HG03066 (cell line): ENCODE measurements around the gene SCN4A.
"Not testable (repeated sequence)": the region's sequence is repeated elsewhere in the genome, so short reads cannot be mapped to it uniquely, and the experiment has no call there.

Experiments
- ATAC-seq: cut with Tn5 transposase; IDR thresholded peaks from one replicate; pipeline ENCODE4 v1.9.1; 2021; ENCODE audit warnings: low read depth; ENCODE audit not compliant: unreplicated experiment

The SCN4A gene

DNA sequence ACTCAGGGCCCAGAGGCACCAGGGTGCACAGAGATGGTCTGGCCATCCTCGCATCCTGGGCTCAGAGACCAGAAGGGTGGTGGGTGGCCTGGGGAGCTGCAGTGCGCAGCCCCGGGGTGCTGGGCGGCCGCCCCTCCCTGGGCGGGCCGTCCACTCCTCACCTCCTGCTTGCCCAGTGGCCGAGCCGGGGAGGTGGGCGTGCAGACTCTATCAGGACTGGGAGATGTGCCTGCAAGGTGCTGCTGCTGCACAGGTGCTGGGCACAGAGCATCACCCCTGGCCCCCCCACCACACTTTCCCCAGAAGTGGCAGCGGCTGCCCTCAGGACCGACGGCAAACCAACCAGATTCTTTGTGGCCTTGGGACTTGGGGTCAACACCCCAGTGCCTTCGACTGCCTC, at the start of gene SCN4A:
Gene SCN4A (minus strand): TSS at position 123 of the 400 bp plus-strand sequence. CDS start 77 bp downstream, at position 46.
- no peak for ATAC-seq

GRCh38 chr17:64020056-64020766, 47.5 kb upstream of the SCN4A start, which contains the start of gene ICAM2:
TSS of gene ICAM2 (minus strand) at chr17:64020633. CDS start at chr17:64006691, 13,942 bp downstream.
- peak; percentile 57 for ATAC-seq

DNA sequence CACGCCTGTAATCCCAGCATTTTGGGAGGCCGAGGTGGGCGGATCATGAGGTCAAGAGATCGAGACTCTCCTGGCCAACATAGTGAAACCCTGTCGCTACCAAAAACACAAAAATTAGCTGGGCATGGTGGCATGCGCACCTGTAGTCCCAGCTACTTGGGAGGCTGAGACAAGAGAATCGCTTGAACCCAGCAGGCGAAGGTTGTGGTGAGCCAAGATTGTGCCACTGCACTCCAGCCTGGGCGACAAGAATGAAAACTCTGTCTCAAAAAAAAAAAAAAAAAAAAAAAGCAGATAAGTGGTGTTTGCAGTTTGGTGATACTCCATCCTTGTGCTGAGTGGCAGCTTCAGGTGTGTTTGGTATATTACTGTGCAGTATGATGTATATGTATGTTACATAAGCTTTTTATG, 46.8 kb upstream of the SCN4A start:
- not testable (repeated sequence) for ATAC-seq

DNA sequence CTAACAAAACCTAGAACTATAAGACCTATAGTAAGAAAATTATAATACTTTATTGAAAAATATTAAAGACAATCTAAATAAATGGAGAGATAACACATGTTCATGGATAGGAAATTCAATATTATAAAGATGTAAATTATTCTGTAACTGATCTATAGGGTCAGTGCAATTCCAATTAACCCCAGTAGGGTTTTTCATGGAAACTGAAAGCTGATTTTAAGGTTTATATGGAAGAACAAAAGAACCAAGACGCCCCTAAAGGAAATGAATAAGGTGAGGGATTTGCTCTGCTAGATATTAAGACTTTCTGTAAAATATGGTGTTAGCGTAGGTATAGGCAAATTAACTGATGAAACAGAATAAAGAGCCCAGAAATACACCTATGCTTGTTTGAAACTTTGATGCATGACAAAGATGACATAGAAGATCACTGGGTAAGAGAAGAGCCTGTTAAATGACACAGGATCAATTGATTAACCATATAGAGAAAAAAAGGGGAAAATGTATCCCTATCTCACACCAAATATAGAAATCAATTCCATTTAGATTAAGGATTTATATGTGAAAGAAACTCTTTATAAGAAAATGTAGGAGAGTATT, 44.8 kb upstream of the SCN4A start:
- no peak for ATAC-seq

DNA sequence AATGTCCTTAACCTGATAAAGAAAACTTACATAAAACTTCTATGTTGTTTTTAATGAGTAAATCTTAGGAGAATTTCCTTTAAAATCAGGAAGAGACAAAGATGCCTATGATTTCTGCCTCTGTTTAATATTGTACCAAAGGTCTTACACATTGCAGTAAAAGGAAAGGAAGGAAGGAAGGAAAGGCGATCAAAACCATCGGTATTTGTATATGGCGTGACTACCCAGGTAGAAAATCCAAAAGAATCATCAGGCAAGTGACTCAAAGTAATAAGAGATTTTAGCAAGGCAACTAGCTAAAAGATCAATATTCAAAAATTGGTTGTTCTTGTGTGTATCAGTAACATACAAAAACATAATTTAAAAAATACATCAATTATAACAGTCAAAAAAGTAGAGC, 44.3 kb upstream of the SCN4A start:
- no peak for ATAC-seq

- ATAC-seq: no peak
Observed at GRCh38 chr17:64016231-64016784, 43.6 kb upstream of the SCN4A start.

GRCh38 chr17:64015447-64015846, 42.7 kb upstream of the SCN4A start:
- no peak for ATAC-seq

GRCh38 chr17:64009571-64010402, 37.1 kb upstream of the SCN4A start:
- no peak for ATAC-seq

GRCh38 chr17:64008830-64009229, 36.1 kb upstream of the SCN4A start:
- no peak for ATAC-seq

DNA sequence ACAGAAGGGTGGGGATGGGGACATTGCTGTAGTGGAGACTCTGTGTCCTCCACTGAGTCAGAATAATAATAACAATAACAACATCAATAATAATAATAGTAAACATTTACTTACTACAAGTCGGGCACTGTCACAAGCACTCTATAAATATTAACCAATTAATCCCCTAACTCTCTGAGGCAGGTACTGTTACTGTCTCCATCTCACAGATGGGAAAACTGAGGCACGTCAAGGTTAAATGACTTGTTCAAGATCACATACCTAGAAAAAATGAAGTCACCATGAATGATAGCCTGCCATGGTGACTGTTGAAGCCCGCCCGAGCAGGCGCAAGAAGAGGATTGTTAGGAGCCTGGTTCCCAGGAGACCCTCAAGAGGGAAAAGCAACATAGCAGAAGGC, 35.6 kb upstream of the SCN4A start:
- ATAC-seq: no peak

DNA sequence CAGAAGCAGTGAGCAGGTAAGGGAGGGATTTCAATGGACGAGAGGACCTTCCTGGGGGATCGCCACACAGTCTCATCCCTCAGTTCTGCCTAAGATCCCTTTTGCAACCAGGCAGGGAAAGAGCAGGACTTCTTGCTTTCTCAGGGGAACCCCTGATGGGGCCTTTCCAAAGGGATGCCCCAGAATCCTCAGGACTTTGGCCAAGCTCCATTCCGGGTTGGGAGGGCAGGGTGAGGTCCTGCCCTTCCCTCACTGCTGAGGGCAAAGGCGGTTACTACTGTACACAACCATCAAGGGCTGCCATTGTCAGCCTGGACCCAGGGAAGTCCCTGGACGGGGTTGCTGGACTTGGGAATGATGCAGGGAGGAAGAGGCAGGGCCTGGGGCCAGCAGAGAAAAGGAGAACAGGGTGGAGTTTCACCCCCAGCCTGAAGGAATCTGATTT, 35.1 kb upstream of the SCN4A start:
- no peak for ATAC-seq

- not testable (repeated sequence) for ATAC-seq
Observed at GRCh38 chr17:64007089-64007837, 34.5 kb upstream of the SCN4A start.

DNA sequence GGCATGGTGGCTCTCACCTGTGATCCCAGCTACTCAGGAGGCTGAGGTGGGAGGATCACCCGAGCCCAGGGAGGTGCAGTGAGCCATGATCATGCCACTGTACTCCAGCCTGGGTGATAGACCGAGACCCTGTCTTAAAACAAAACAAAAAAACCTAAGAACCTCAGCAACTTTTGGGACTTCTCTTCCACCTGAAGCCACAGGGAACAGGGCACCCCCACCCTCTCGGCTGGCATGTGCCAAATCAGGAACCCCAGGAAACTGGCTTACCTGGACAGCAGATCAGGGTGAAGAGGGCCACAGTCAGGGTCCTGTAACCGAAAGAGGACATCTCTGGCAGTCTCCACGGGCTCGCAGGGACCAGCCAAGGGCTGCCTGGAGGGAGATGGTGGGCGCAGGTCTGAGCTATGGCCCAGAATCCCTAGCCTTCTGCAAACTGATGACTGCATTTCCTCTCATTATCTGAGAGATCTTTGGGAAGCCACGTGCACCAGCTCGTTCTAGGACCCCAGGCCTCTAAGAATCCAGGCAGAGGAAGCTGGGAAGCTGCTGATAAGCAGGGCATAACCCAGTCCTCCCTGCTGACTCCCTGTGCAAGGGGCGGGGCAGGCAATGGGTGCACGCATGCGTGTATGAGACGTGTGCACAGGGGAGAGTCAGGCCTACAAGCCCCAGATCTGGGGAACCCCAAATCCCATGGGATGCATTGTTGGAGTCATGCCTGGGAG, 33.8 kb upstream of the SCN4A start:
- no peak for ATAC-seq

DNA sequence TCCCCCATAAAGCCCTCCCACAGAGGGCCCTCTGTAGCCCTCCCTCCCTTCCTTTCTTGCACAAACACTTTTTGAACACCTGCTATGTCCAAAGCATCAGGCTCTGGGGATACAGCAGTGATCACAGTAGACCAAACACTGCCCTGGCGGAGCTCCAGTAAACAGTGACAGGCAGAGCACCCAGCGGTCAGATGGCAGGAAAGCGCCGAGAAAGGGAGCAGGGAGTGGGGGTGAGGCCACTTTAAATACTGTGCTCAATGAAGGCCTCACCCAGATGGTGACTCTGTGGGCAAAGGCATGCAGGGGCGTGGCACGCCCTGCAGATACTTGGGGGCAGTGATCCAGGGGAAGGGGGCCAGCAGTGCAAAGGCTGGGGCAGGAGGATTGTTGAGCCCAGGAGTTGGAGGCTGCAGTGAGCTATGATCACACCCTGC, 33.0 kb upstream of the SCN4A start:
- ATAC-seq: no peak

DNA sequence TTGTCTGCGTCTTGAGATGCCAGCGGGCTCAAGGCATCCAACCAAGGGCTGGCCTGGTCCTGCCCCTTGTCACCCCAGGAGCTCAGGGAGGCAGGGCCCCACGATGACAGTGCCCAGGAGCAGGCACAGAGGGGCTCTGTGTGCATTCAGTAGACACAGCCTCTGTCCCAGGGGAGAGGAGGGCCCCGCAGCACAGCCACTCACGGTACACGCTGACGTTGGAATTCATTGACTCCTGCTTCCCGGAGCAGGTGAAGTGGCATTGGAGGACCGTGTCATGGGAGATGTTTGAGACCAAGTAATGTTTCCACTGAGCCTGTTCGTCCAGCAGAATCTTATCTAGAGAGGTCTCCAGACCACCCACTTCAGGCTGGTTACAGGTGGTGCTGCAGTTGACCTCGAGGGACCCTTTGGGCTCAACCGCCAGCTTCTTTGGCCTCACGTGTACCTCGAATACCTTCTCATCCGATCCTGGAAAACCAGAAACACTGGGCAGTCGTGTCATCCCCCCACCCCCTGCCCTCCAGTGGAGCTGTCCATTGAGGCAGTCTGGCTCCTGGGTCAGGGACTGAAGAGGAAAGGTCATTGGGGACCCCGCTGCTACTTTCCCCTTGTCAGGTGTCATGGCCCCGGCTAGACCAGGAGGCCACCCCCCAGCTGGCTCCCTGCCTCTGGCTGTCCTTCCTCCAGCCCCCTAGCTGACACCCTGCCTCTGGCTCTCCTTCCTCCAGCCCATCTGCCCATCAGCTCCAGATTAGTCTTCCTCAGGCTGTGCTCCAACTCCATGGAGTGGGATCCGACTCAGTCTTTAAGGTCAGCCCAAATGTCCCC, 32.4 kb upstream of the SCN4A start:
- no peak for ATAC-seq

- no peak for ATAC-seq
Observed at GRCh38 chr17:64004218-64004770, 31.6 kb upstream of the SCN4A start.

DNA sequence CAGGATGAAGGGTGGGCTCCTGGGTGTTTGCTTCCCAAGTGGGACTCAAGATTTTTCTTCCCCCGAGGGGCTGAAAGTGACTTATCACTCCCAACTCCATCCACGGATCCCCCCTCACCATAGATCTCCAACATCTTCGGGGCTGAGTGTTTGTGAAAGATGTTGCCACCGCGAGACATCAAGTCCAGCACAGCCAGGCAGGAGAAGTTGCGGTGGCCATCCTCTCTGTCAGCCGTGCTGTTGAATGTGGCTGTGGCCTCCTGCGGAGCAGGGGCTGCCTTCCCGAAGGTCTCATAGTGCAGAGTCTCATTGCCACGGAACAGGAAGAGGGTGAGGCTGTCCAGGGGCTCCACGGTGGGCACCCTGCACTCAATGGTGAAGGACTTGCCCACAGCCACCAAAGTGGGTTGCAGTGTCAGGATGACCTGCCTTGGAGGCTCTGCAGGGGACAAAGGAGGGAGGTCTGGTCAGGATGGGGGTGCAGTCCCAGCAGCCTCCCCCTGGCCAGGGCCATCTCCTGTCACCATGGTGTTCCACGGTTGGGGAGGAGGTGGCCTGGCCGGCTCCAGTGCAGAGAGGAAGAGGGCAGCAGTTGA, 30.9 kb upstream of the SCN4A start:
- no peak for ATAC-seq
